Measurements from ENCODE around the gene MGLL.

Gene MGLL

GRCh38 chr3:127675651-127676391, 146.5 kb downstream of the MGLL start:
- H3K4me3 ChIP-seq (replicated peaks; ENCODE audit: low read depth, low read length) = no peak overlapping the region
- no peak for DNase-seq (ENCODE audit: extremely low read depth, low read depth)

GRCh38 chr3:127674790-127675189, 147.5 kb downstream of the MGLL start:
- no peak for DNase-seq (ENCODE audit: extremely low read depth, low read depth)
- TF ChIP-seq CTCF (IDR thresholded peaks at IDR 0.05; ENCODE audit: low read depth, low read length, missing control alignments) = no peak
- no peak overlapping the region for H3K4me3 ChIP-seq (replicated peaks; ENCODE audit: low read depth, low read length)

More at GRCh38 chr3:127675651-127676391, 146.5 kb downstream of the MGLL start:
- no peak for TF ChIP-seq CTCF (IDR thresholded peaks at IDR 0.05; ENCODE audit: low read depth, low read length, missing control alignments)

DNA sequence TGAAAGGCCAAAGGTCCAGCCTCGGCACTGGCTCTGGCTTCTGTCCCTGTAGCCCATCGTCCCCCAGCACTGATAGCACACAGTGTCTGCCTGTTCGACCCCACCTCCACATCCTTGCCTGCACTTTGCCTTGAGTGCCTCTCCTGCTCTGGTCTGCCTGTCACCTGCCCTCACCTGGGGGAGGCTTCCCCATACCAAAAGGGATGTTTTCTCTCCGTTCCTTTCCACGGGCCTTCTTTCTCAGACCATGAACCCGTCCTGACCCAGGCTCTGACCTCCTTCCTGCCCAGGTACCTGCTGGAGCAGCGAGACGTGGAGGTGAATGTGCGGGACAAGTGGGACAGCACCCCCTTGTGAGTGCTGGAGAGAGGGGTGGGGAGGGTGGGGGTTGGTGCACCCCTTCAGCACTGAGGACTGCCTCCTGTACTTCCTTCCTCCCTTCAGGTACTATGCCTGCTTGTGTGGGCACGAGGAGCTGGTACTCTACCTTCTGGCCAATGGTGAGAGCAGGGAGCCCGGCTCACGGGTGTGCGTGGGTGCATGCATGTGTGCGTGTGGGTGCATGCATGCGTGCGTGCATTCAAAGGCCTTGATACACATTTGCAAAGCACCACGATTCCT, 148.1 kb downstream of the MGLL start:
- TF ChIP-seq CTCF (IDR thresholded peaks at IDR 0.05; ENCODE audit: low read depth, low read length, missing control alignments) = no peak
- no peak for DNase-seq (ENCODE audit: extremely low read depth, low read depth)
- peak overlapping the region; percentile 54 for H3K4me3 ChIP-seq (replicated peaks; ENCODE audit: low read depth, low read length)

DNA sequence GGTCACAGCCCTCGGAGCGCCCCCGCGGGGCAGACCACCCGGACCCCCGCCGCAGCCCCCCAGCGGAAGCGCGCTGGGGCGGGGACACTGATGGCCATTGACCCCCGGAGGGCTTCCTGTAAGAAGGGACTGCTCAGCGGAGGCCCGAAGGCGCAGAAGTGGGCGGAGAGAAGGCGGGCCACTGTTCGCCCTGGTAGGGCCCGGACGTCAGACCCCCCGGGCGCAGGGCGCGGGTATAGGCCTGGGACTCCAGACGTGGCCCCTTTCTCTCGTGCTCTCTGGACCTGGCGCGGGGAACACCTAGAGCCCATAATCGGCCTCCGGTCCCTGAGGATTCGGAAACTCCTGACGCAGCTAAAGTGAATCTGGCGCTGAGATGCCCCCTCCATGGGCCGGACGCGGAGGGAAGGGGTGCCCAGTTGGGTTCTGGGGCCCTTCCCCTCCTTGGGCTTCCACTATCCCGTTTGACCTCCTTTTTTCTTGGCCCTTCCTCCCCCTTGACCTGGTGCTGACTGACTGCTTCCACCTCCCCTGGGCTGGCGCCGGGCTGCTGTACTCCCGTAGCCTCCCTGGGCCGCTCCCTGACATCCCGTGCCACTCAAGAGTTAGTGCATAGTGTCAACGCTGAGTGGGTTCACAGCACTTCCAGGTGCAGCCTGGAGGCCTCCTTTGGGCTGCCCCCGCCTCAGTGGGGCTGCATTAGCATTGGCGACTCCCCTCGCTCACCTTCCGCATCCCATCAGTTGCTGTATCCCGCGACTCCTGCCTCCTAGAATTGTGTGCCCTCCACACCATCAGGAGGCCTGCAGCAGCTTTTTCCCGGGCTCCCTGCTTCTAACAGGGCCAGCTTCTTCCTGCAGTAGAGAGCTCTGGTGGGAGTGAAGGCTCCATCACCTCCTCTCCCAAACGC, 148.9 kb downstream of the MGLL start:
- DNase-seq (ENCODE audit: extremely low read depth, low read depth) = no peak
- H3K4me3 ChIP-seq (replicated peaks; ENCODE audit: low read depth, low read length) = peak overlapping the region; percentile 54
- no peak for TF ChIP-seq CTCF (IDR thresholded peaks at IDR 0.05; ENCODE audit: low read depth, low read length, missing control alignments)

DNA sequence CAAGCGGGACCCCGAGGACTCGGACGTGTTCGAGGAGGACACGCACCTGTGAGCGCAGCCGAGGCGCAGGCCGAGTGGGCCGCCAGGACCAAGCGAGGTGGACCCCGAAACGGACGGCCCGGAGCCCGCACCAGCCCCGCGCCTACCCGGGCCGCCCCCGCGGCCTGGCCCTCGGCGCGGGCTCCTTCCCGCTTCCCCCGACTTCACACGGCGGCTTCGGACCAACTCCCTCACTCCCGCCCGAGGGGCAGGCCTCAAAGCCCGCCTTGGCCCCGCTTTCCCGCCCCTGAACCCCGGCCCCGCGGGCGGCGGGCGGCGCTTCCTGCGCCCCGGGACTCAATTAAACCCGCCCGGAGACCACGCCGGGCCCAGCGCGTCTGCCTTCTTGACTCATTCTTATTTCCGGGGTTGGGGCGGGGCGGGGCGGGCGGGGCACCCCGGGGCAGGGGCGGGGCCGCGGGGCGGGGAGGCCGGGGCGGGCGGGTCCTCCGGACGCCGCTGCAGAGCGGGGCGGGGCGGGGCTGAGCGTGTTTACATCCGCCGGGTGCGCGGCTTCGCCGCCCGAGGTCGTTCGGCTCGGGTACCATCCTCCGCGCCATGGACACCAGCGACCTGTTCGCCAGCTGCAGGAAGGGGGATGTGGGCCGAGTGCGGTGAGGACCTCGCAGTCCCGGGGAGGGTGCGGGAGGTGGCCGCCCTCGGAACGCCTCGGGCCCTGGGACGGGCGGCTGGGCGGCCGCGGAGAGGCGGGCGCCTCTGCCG, 149.7 kb downstream of the MGLL start, which contains the start of gene ABTB1:
Gene ABTB1, plus strand, starts transcription at position 524 of the 762 bp plus-strand sequence. Its CDS starts 74 bp downstream, at position 598.
- H3K4me3 ChIP-seq (replicated peaks; ENCODE audit: low read depth, low read length) = peak within 1 kb of the TSS; percentile 54
- no peak for TF ChIP-seq CTCF (IDR thresholded peaks at IDR 0.05; ENCODE audit: low read depth, low read length, missing control alignments)
- no peak for DNase-seq (ENCODE audit: extremely low read depth, low read depth)
